Tibial nerve (tissue), 4 donors: ENCODE results near the gene ATP1A1. TPM values are rescaled to one million over a fixed set of nuclear protein-coding genes. Genes with fewer than 3 reads are reported as not detected.

Experiments
- DNase-seq, 2 donors: peaks; one replicate each; pipeline ENCODE4 v3.0.0-alpha.2; 2019; ENCODE audit warnings: low spot score in 2 of 2
- H3K27ac ChIP-seq, 4 donors: fragments of 200-600 bp; sonication (generic) in 3 of 4; one replicate each; pipeline ENCODE4 v1.5.1; 2017 to 2019; ENCODE audit warnings: mild to moderate bottlenecking in 1 of 4
- H3K27me3 ChIP-seq, 2 donors: fragments of 200-600 bp; sonication (generic) in 1 of 2; one replicate each; pipeline versions ENCODE4 v1.5.1 to v1.6.0; 2017 to 2019
- H3K36me3 ChIP-seq, 3 donors: fragments of 200-600 bp; sonication (generic); one replicate each; pipeline ENCODE4 v1.5.1; 2018 to 2019
- H3K4me1 ChIP-seq, 4 donors: fragments of 200-600 bp; sonication (generic) in 3 of 4; one replicate each; pipeline ENCODE4 v1.5.1; 2017 to 2019
- H3K4me3 ChIP-seq, 4 donors: fragments of 200-600 bp; sonication (generic) in 3 of 4; one replicate each; pipeline ENCODE4 v1.5.1; 2017 to 2019; ENCODE audit warnings: mild to moderate bottlenecking in 1 of 4, moderate library complexity in 1 of 4
- H3K9me3 ChIP-seq, 4 donors: fragments of 200-600 bp; sonication (generic) in 3 of 4; one replicate each; pipeline ENCODE4 v1.5.1; 2017 to 2019
- EP300 ChIP-seq, 2 donors: sonication (generic); formaldehyde crosslinking; IDR thresholded peaks; one replicate each; pipeline ENCODE4 v1.6.1; 2017; ENCODE audit warnings: antibody characterized with exemption in 2 of 2, mild to moderate bottlenecking in 1 of 2
- POLR2A ChIP-seq, 2 donors: fragments of 450-650 bp; IDR thresholded peaks; one replicate each; pipeline ENCODE4 v1.6.1; 2017; ENCODE audit warnings: antibody characterized with exemption in 2 of 2, mild to moderate bottlenecking in 2 of 2, moderate library complexity in 2 of 2
- WGBS, 2 donors: methylation state at CpG; one replicate each; pipeline ENCODE4 v1.1.5; 2018; 5-methylcytosine and 5-hydroxymethylcytosine counted together
- total RNA-seq, 4 donors: library from RNA; depleted of rRNA; stranded (reverse); fragments of >200 nt; gene quantifications; one replicate each; pipeline ENCODE4 v1.1.0, GENCODE V29; 2016
- TF ChIP-seq, protein P1 (sequence below), 5 experiments: fragments of 200-600 bp in 3 of 5; fragments of 450-650 bp in 2 of 5; sonication (generic) in 3 of 5; IDR thresholded peaks; one replicate each; pipeline ENCODE4 v1.5.1; 2016 to 2019; ENCODE audit warnings: antibody characterized with exemption in 5 of 5, mild to moderate bottlenecking in 3 of 5, moderate library complexity in 2 of 5

ATP1A1 gene
- total RNA-seq, 4 donors from 2014 or later = 226 to 325 (median 267) TPM

DNA sequence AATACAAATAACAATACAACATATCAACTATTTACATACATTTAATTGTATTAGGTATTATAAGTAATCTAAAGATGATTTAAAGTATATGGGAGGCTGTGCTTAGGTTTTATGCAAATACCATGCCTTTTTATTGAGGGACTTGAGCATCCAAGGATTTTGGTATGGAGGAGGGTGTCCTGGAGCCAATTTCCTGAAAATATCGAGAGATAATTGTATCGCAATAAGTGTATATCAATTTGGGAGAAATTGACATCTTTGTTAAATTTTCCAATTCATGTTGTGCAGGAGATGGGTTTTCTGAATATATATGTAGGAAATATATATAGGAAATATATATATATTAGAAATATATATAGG is 63.5 kb downstream of the ATP1A1 start:
- Histone ChIP-seq H3K36me3 (no peaks in the 10 kb centered on the region), H3K27ac (no peak overlapping the region), H3K9me3 (no peaks in the 10 kb centered on the region), H3K4me1 (no peaks in the 10 kb centered on the region), H3K27me3 (no peaks in the 10 kb centered on the region), H3K4me3 (no peak overlapping the region)
- WGBS, 2 donors = 97 to 98% methylated on average over 2 of the region's 2 CpGs
- no peak for TF ChIP-seq EP300 (IDR thresholded peaks at IDR 0.05)
- TF ChIP-seq, protein P1, sequence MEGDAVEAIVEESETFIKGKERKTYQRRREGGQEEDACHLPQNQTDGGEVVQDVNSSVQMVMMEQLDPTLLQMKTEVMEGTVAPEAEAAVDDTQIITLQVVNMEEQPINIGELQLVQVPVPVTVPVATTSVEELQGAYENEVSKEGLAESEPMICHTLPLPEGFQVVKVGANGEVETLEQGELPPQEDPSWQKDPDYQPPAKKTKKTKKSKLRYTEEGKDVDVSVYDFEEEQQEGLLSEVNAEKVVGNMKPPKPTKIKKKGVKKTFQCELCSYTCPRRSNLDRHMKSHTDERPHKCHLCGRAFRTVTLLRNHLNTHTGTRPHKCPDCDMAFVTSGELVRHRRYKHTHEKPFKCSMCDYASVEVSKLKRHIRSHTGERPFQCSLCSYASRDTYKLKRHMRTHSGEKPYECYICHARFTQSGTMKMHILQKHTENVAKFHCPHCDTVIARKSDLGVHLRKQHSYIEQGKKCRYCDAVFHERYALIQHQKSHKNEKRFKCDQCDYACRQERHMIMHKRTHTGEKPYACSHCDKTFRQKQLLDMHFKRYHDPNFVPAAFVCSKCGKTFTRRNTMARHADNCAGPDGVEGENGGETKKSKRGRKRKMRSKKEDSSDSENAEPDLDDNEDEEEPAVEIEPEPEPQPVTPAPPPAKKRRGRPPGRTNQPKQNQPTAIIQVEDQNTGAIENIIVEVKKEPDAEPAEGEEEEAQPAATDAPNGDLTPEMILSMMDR (IDR thresholded peaks at IDR 0.05) = no peak
- no peak for TF ChIP-seq POLR2A (IDR thresholded peaks at IDR 0.05)
- no peak for DNase-seq

DNA sequence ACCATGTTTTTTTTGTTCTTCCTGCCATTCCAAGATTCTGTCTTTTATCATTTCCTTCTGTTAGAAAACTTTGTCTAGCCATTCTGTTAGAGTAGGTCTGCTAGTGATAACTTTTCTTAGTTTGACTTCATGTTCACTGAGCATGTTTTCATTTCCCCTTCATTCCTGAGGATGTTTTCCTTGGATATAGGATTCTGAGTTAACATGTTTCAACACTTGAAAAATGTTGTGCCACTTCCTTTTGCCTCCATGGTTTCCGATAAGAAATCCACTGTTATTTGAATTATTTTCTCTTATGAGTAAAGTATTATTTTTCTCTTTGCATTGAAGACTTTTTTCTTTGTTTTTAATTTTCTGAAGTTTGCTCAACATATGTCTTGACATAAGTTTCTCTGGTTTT is 66.7 kb downstream of the ATP1A1 start:
- no peak overlapping the region for H3K27ac ChIP-seq
- TF ChIP-seq, protein P1 (IDR thresholded peaks at IDR 0.05) = no peak
- TF ChIP-seq POLR2A (IDR thresholded peaks at IDR 0.05) (no peak), EP300 (IDR thresholded peaks at IDR 0.05) (no peak)
- WGBS, 2 donors = 58% methylated on average over 1 of the region's 1 CpG

DNA sequence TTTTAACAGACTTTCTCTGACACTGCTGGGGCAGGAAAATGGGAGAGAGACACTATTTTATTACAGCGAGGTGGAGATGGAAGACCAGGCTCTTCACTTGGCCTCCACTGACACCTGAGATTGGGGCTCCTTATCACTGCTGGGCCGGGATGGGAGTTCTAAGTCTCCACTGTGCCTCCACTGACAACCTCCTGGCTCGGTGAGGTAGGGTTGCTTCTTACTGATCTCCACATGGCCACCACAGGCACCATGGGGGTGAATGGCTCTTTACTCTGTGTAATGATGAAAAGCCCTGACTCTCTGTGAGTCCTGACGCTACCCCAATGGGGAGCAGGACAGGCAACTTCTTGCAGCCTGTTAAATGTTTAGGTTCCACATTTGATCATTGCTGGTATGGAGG is 67.7 kb downstream of the ATP1A1 start:
- Histone ChIP-seq H3K27ac (no peak overlapping the region), H3K9me3 (no peaks in the 10 kb centered on the region), H3K4me3 (no peak overlapping the region)

More for the DNA sequence above, 66.7 kb downstream of the ATP1A1 start:
- DNase-seq = no peak
- Histone ChIP-seq H3K27me3 (no peaks in the 10 kb centered on the region), H3K4me1 (no peaks in the 10 kb centered on the region), H3K9me3 (no peaks in the 10 kb centered on the region), H3K36me3 (no peaks in the 10 kb centered on the region), H3K4me3 (no peak overlapping the region)

DNA sequence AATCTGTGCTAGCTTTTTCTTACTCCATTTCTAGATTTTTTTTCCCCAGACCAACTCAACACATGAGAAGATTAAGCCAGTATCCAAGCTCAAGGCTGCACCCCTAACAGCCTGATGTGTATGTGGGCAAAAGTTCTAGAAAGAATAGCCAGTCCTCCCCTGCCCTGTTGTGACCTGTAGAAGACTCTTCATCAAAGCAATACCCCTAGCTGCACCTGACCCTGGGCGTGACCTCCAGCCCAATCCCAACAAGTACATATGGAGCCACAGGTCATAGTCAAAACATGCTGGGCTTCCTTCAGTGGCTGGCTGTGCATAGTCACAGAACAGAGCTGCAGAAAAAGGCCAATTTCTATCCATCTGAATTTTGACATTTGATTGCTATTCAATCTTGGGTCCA is 72.5 kb downstream of the ATP1A1 start:
- DNase-seq = no peak
- 85 to 87% methylated on average over 1 of the region's 1 CpG for WGBS, 2 donors

More for the DNA sequence above, 67.7 kb downstream of the ATP1A1 start:
- 90 to 97% methylated on average over 4 of the region's 4 CpGs for WGBS, 2 donors
- TF ChIP-seq EP300 (IDR thresholded peaks at IDR 0.05) (no peak), POLR2A (IDR thresholded peaks at IDR 0.05) (no peak)
- TF ChIP-seq, protein P1 (IDR thresholded peaks at IDR 0.05) = no peak
- no peaks in the 10 kb centered on the region for H3K36me3 ChIP-seq
- no peak for DNase-seq
- no peaks in the 10 kb centered on the region for H3K4me1 ChIP-seq
- no peaks in the 10 kb centered on the region for H3K27me3 ChIP-seq

DNA sequence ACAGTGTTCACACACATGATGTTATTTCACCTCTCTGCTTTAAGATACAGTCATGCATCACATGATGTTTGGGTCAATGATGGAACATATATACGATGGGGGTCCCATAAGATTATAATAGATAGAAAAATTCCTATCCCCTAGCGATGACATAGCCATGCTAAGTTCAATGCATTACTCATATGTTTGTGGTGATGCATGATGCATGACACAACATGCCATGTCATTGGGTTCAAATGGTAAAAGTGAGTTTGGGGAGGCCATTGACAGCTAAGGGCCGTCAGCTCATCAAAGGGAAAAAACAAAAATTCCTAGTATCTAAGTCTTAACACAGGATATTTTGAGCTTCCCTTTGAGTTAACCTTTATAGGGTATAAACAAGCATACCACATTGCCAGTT is 73.6 kb downstream of the ATP1A1 start:
- H3K4me1 ChIP-seq = no peaks in the 10 kb centered on the region
- no peaks in the 10 kb centered on the region for H3K36me3 ChIP-seq
- TF ChIP-seq EP300 (IDR thresholded peaks at IDR 0.05) = no peak
- H3K27ac ChIP-seq = no peak overlapping the region
- H3K27me3 ChIP-seq = no peaks in the 10 kb centered on the region
- WGBS, 2 donors = 91 to 94% methylated on average over 3 of the region's 3 CpGs
- no peaks in the 10 kb centered on the region for H3K9me3 ChIP-seq
- H3K4me3 ChIP-seq = no peak overlapping the region
- DNase-seq = no peak

More for the DNA sequence above, 72.5 kb downstream of the ATP1A1 start:
- Histone ChIP-seq H3K27ac (no peak overlapping the region), H3K36me3 (no peaks in the 10 kb centered on the region), H3K27me3 (no peaks in the 10 kb centered on the region), H3K4me1 (no peaks in the 10 kb centered on the region), H3K4me3 (no peak overlapping the region), H3K9me3 (no peaks in the 10 kb centered on the region)
- TF ChIP-seq EP300 (IDR thresholded peaks at IDR 0.05) = no peak

DNA sequence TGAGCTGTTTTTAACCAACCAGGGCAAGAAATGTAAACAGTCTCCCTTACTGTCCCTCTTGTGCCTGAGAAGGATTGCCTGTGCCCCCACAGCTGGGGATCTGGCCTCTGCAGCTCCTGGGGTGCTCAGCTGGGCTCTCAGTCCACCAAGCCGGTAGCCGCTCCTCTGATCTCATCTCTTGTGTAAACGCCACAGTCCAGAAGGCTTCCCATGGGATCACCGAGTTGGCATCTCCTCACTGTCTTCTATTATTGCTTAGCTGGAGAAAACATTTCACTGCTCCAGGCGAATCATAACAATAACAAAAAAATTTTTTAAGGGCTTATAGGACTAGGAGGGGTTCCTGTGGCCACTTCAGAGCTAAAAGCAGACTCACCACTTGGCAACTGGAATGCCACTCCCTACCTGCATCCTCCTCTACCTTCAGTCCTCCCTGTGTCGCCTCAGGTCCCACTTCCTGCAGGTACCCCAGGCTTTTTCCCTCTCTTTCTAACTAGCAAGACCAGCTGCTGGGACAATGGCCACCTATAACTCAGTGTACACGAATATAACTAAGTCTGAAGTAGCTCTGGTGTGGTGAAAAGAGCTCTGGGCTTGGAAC is 75.8 kb downstream of the ATP1A1 start:
- Histone ChIP-seq H3K27ac (no peak overlapping the region), H3K36me3 (no peaks in the 10 kb centered on the region), H3K4me1 (no peaks in the 10 kb centered on the region), H3K27me3 (no peaks in the 10 kb centered on the region), H3K4me3 (no peak overlapping the region), H3K9me3 (no peaks in the 10 kb centered on the region)
- 54 to 60% methylated on average over 7 of the region's 7 CpGs for WGBS, 2 donors
- no peak for DNase-seq
- TF ChIP-seq, protein P1 (IDR thresholded peaks at IDR 0.05) = no peak
- TF ChIP-seq POLR2A (IDR thresholded peaks at IDR 0.05) (no peak), EP300 (IDR thresholded peaks at IDR 0.05) (no peak)
